Activated CD8-positive, alpha-beta T cell treated with anti-CD3 and anti-CD28 coated beads, Interleukin-2, amount 10 ng/mL, durations not matched to agents 7 days and 5 days (primary cell): ENCODE data around the gene MAP2K4. TPM values are rescaled to one million over a fixed set of nuclear protein-coding genes. Genes with fewer than 3 reads are reported as not detected.
"Not testable (repeated sequence)": the region's sequence is repeated elsewhere in the genome, so short reads cannot be mapped to it uniquely, and the experiment has no call there.

Experiments
- ATAC-seq: fragments of 150-1000 bp; cut with Tn5 transposase; one replicate; pipeline ENCODE4 v1.10.0; 2021; ENCODE audit warnings: moderate library complexity
- CTCF ChIA-PET: fragments of 350-600 bp; sonication (Branson Sonifier 250); formaldehyde crosslinking; loops from one replicate; lab custom pipeline; 2021; ENCODE audit warnings: antibody characterized with exemption; lab: Charles Lee
- POLR2A ChIA-PET: fragments of 350-600 bp; sonication (Branson Sonifier 250); formaldehyde crosslinking; loops from one replicate; lab custom pipeline; 2021; ENCODE audit warnings: antibody characterized with exemption; lab: Charles Lee
- DNase-seq: peaks from one replicate; pipeline ENCODE4 v3.0.0-alpha.2; 2020
- H3K27ac Mint-ChIP-seq: one replicate; pipeline ENCODE4 v1.8.0; 2021; ENCODE audit warnings: mild to moderate bottlenecking, mixed read lengths
- H3K27me3 Mint-ChIP-seq: one replicate; pipeline ENCODE4 v1.8.0; 2021; ENCODE audit warnings: low read depth, mixed read lengths
- H3K36me3 Mint-ChIP-seq: one replicate; pipeline ENCODE4 v1.8.0; 2021; ENCODE audit warnings: low read depth, mixed read lengths
- H3K4me1 Mint-ChIP-seq: one replicate; pipeline ENCODE4 v1.8.0; 2021; ENCODE audit warnings: low read depth, mixed read lengths
- H3K4me3 Mint-ChIP-seq: one replicate; pipeline ENCODE4 v1.8.0; 2021; ENCODE audit warnings: mild to moderate bottlenecking, mixed read lengths
- H3K9me3 Mint-ChIP-seq: one replicate; pipeline ENCODE4 v1.8.0; 2022; ENCODE audit warnings: mixed read lengths; ENCODE audit not compliant: insufficient read depth
- total RNA-seq, 2 experiments: library from RNA; stranded (reverse); gene quantifications; one replicate each; pipeline ENCODE4 v1.2.3, GENCODE V29; 2021

The MAP2K4 gene
- total RNA-seq, 2 experiments from 2014 or later, result 43.2 to 45.3 TPM

GRCh38 chr17:12118617-12119016 lies 97.9 kb downstream of the MAP2K4 start:
- Mint-ChIP-seq H3K27ac (no peak overlapping the region), H3K36me3 (peaks cover 49% of the 10 kb centered on the region), H3K9me3 (no peaks in the 10 kb centered on the region), H3K4me3 (no peak overlapping the region), H3K4me1 (no peaks in the 10 kb centered on the region), H3K27me3 (no peaks in the 10 kb centered on the region)
- ChIA-PET POLR2A (no interaction called here), CTCF (no interaction called here)
- DNase-seq (no peak), ATAC-seq (no peak)

DNA sequence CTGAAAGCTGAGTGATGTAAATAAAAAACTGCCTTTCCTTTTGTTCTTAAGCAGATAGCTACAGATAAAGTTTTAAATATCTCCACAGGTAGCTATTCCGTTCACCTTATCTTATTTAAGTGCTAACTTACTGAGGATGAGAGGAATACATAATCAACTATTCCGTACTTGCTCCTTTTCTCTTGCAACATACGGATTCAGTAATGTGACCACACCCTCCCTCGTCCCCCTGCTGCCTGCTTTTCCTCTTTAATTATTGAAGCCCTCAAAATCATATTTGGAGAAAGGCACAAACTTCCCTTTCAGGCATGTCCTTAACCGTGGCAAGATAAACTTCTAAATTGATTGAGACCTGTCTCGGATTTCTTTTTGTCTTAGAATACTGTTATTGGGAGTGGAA lies 101.4 kb downstream of the MAP2K4 start:
- H3K27me3 Mint-ChIP-seq, result no peaks in the 10 kb centered on the region
- no peaks in the 10 kb centered on the region for H3K9me3 Mint-ChIP-seq
- peaks cover 47% of the 10 kb centered on the region for H3K36me3 Mint-ChIP-seq
- DNase-seq (no peak), ATAC-seq (no peak)
- CTCF ChIA-PET, result no interaction called here
- no peaks in the 10 kb centered on the region for H3K4me1 Mint-ChIP-seq
- POLR2A ChIA-PET, result no interaction called here
- H3K4me3 Mint-ChIP-seq, result no peak overlapping the region
- no peak overlapping the region for H3K27ac Mint-ChIP-seq

DNA sequence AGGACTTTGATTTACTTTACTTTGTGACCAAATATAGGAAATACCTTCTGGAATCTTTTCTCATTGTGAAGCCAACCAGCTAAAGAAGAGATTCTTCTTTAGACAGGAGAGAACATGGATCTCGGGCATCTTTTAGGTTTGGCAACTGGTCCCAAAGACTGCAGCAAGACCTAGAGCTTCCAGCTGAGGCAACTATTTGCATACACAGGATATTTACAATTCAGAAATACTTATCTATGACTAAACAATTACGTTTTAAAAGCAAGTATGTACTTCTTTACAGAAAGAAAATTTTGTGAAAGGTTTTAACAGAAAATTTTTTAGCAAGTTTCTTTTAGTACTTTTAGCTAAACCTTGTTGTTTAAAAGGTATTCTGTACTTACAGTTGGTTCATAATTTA lies 106.5 kb downstream of the MAP2K4 start:
- Mint-ChIP-seq H3K27ac (no peak overlapping the region), H3K9me3 (no peaks in the 10 kb centered on the region), H3K4me1 (no peaks in the 10 kb centered on the region), H3K36me3 (peaks cover 65% of the 10 kb centered on the region), H3K27me3 (no peaks in the 10 kb centered on the region), H3K4me3 (no peak overlapping the region)
- POLR2A ChIA-PET, result no interaction called here
- DNase-seq (no peak), ATAC-seq (no peak)
- CTCF ChIA-PET, result no interaction called here

DNA sequence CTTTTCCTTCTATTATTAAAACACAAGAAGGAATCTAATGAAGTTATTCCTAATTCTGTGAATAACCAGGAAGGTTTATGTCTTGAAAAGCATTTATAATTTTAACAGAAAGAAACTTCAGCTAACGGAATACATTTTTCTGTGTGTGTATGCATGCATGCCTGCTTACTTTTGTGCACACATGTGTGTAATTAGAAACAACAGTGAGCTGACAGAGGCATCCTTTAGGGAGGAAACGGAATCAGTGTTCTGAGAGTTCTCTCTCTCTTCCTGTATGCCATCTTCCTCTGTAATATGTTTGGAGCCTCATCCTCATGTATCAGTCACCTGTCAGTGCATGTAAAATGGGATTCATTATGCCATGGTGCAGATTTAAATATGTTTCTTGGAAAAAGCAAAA lies 107.0 kb downstream of the MAP2K4 start:
- H3K4me1 Mint-ChIP-seq, result no peaks in the 10 kb centered on the region
- H3K9me3 Mint-ChIP-seq, result no peaks in the 10 kb centered on the region
- ATAC-seq (no peak), DNase-seq (no peak)
- H3K27me3 Mint-ChIP-seq, result no peaks in the 10 kb centered on the region
- POLR2A ChIA-PET, result no interaction called here
- H3K36me3 Mint-ChIP-seq, result peaks cover 70% of the 10 kb centered on the region
- CTCF ChIA-PET, result no interaction called here
- no peak overlapping the region for H3K4me3 Mint-ChIP-seq
- no peak overlapping the region for H3K27ac Mint-ChIP-seq

- ATAC-seq, result no peak
- H3K27ac Mint-ChIP-seq, result no peak overlapping the region
- H3K36me3 Mint-ChIP-seq, result peaks cover 75% of the 10 kb centered on the region
- H3K9me3 Mint-ChIP-seq, result peaks cover 4% of the 10 kb centered on the region
- H3K27me3 Mint-ChIP-seq, result no peaks in the 10 kb centered on the region
- POLR2A ChIA-PET, result no interaction called here
- no peaks in the 10 kb centered on the region for H3K4me1 Mint-ChIP-seq
- CTCF ChIA-PET, result interaction anchor here (0.6 kb wide), 1 partner anchor 26 kb away, joined by 3 read pairs; no protein-coding TSS in a partner anchor
- no peak overlapping the region for H3K4me3 Mint-ChIP-seq
- no peak for DNase-seq
Observed at GRCh38 chr17:12128946-12129345, 108.3 kb downstream of the MAP2K4 start.

DNA sequence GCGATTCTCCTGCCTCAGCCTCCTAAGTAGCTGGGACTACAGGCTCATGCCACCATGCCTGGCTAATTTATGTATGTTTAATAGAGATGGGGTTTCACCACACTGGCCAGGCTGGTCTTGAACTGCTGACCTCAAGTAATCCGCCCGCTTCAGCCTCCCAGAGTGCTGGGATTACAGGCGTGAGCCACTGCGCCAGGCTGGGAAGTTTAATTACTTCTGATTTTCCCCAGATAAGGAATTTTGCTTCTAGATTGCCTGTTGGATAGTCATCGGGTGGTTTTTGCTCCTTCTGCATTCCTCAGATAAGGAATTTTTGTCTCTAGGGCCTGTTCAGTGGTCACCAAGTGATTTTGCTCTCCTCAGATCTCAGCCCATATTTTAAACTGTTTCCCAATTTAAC lies 112.5 kb downstream of the MAP2K4 start:
- H3K4me1 Mint-ChIP-seq, result no peaks in the 10 kb centered on the region
- POLR2A ChIA-PET, result no interaction called here
- no peak overlapping the region for H3K27ac Mint-ChIP-seq
- peaks cover 73% of the 10 kb centered on the region for H3K36me3 Mint-ChIP-seq
- H3K9me3 Mint-ChIP-seq, result peaks cover 19% of the 10 kb centered on the region
- no peak for DNase-seq
- CTCF ChIA-PET, result interaction anchor here (0.6 kb wide), 1 partner anchor 86 kb away, joined by 3 read pairs; no protein-coding TSS in a partner anchor
- no peak overlapping the region for H3K4me3 Mint-ChIP-seq
- ATAC-seq, result no peak
- no peaks in the 10 kb centered on the region for H3K27me3 Mint-ChIP-seq

GRCh38 chr17:12134101-12134500 lies 113.4 kb downstream of the MAP2K4 start:
- no peak for ATAC-seq
- Mint-ChIP-seq H3K27me3 (no peaks in the 10 kb centered on the region), H3K36me3 (peaks cover 73% of the 10 kb centered on the region), H3K4me3 (no peak overlapping the region), H3K4me1 (no peaks in the 10 kb centered on the region), H3K9me3 (peaks cover 19% of the 10 kb centered on the region), H3K27ac (no peak overlapping the region)
- DNase-seq, result no peak
- CTCF ChIA-PET, result no interaction called here
- POLR2A ChIA-PET, result no interaction called here

DNA sequence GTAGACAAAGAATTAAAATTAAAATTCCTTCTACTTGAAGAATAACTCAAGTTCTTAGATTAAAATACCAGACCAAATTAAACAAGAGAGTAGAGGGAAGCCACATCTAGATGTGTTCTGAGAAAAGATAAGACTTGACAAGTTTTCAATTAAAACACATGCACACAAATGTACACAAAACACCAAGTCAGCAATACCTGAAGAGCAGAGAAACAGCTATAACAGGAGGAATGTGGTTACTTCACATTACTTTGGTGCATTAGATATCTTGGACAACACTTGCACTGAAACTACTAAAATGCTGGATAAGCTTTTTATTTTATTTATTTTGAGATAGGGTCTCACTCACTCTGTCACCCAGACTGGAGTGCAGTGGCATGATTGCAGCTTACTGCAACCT lies 113.9 kb downstream of the MAP2K4 start:
- CTCF ChIA-PET, result no interaction called here
- POLR2A ChIA-PET, result no interaction called here
- peaks cover 68% of the 10 kb centered on the region for H3K36me3 Mint-ChIP-seq
- H3K4me1 Mint-ChIP-seq, result no peaks in the 10 kb centered on the region
- H3K9me3 Mint-ChIP-seq, result peaks cover 19% of the 10 kb centered on the region
- DNase-seq, result no peak
- no peak overlapping the region for H3K4me3 Mint-ChIP-seq
- no peak overlapping the region for H3K27ac Mint-ChIP-seq
- ATAC-seq, result no peak
- no peaks in the 10 kb centered on the region for H3K27me3 Mint-ChIP-seq

DNA sequence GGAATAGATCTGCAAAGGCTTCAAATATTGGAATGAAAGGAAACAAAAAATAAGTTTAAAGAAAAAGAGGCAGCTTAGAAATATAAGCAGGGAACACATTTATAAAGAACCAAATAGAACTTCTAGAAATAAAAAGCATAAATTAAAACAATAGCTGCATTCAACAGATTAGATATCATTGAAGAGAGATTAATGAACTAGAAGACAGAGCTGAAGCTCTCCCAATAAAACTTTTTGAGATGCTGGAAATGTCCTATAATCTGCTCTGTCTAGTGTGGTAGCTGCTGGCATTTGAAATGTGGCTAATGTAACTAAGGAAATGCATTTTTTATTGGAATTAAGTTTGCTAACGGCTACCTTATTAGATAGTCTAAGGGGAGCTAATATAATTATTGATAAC lies 115.6 kb downstream of the MAP2K4 start:
- no peak overlapping the region for H3K4me3 Mint-ChIP-seq
- H3K9me3 Mint-ChIP-seq, result peaks cover 19% of the 10 kb centered on the region
- DNase-seq (no peak), ATAC-seq (no peak)
- H3K4me1 Mint-ChIP-seq, result no peaks in the 10 kb centered on the region
- H3K27ac Mint-ChIP-seq, result no peak overlapping the region
- ChIA-PET CTCF (no interaction called here), POLR2A (interaction anchor here (1.6 kb wide), 1 partner anchor 116 kb away, joined by 5 read pairs; the partner anchor contains the start of gene MAP2K4)
- peaks cover 73% of the 10 kb centered on the region for H3K36me3 Mint-ChIP-seq
- no peaks in the 10 kb centered on the region for H3K27me3 Mint-ChIP-seq

GRCh38 chr17:12136646-12137045 lies 116.0 kb downstream of the MAP2K4 start:
- H3K27me3 Mint-ChIP-seq, result no peaks in the 10 kb centered on the region
- no peak overlapping the region for H3K27ac Mint-ChIP-seq
- POLR2A ChIA-PET, result interaction anchor here (1.6 kb wide), 1 partner anchor 116 kb away, joined by 5 read pairs; the partner anchor contains the start of gene MAP2K4
- H3K9me3 Mint-ChIP-seq, result peaks cover 19% of the 10 kb centered on the region
- ATAC-seq (no peak), DNase-seq (no peak)
- H3K36me3 Mint-ChIP-seq, result peaks cover 74% of the 10 kb centered on the region
- H3K4me3 Mint-ChIP-seq, result no peak overlapping the region
- H3K4me1 Mint-ChIP-seq, result no peaks in the 10 kb centered on the region
- CTCF ChIA-PET, result no interaction called here

- ChIA-PET POLR2A (no interaction called here), CTCF (no interaction called here)
- Mint-ChIP-seq H3K4me3 (no peak overlapping the region), H3K9me3 (peaks cover 19% of the 10 kb centered on the region), H3K27me3 (no peaks in the 10 kb centered on the region), H3K36me3 (peaks cover 75% of the 10 kb centered on the region), H3K4me1 (no peaks in the 10 kb centered on the region), H3K27ac (no peak overlapping the region)
- DNase-seq (no peak), ATAC-seq (no peak)
Observed at GRCh38 chr17:12137859-12138258, 117.2 kb downstream of the MAP2K4 start.

DNA sequence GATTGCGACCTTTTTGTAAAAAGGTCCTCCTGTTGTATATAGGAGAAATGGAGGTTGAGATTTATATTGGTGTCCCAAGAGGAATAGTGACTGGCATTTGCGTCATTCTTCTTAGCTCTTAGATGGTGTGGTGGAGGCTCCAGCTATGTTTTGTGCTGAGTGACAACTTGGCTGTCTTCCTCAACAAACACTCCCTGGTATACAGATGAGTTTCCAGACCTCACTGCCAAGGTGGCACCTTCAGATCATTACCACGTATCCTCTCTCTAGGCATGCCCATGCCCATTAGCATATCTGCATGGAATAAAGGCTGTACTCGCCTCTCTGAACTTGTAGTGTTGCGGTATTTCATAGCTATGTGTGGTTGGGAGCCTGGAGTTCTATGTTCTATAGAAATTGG lies 120.0 kb downstream of the MAP2K4 start:
- Mint-ChIP-seq H3K27me3 (no peaks in the 10 kb centered on the region), H3K4me1 (no peaks in the 10 kb centered on the region), H3K36me3 (peaks cover 78% of the 10 kb centered on the region), H3K4me3 (no peak overlapping the region), H3K9me3 (peaks cover 15% of the 10 kb centered on the region), H3K27ac (no peak overlapping the region)
- ChIA-PET CTCF (no interaction called here), POLR2A (no interaction called here)
- ATAC-seq, result no peak
- no peak for DNase-seq

- ATAC-seq, H3K4me3 Mint-ChIP-seq, H3K27ac Mint-ChIP-seq, H3K9me3 Mint-ChIP-seq, DNase-seq, H3K27me3 Mint-ChIP-seq, H3K36me3 Mint-ChIP-seq, H3K4me1 Mint-ChIP-seq, CTCF ChIA-PET, POLR2A ChIA-PET: not testable (repeated sequence)
Observed at GRCh38 chr17:12162187-12162586, 141.5 kb downstream of the MAP2K4 start.
